ENCODE measurements around the gene ERMAP.

Gene ERMAP, protein sequence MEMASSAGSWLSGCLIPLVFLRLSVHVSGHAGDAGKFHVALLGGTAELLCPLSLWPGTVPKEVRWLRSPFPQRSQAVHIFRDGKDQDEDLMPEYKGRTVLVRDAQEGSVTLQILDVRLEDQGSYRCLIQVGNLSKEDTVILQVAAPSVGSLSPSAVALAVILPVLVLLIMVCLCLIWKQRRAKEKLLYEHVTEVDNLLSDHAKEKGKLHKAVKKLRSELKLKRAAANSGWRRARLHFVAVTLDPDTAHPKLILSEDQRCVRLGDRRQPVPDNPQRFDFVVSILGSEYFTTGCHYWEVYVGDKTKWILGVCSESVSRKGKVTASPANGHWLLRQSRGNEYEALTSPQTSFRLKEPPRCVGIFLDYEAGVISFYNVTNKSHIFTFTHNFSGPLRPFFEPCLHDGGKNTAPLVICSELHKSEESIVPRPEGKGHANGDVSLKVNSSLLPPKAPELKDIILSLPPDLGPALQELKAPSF

DNA sequence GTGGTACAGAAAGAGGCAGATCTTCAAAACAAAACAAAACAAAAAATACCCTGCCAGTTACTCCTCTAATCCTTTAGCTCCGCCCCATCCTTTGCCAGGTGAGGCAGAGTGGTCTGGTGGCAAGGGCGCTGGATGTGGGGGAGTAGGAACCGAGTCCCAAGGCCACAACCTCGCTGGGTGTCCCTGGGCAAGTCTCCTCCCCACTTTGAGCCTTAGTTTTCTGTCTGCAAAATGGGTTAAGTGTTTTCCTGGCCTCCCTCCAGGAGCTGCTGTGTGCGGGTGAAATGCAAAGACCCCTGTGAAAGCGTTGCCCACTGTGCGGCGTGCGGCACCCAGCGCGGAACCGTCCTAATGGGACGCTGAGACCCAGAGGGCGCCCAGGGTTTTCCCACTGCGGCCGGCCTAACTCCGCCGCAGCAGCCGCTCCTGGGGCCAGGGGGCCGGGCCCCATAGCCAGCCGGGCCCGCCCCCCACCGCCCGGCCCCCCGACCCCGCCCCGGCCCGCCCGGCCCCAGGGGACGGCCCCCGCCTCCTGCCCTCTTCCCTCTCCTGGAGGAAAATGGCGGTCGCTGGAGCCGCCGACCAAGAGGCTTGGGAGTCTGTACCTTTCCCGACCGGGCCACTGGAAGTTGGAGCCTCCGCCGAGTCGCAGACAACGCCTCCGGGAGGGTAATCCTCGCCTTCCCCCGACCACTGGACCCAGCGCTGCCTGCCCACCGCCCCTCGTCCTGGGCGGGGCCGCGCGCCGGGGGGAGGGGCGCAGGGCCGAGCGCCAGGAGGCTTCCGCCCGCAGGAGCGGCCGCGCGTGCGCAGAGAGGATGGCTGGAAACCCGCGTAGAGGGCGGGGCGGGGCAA, at the start of gene ERMAP, which contains the start of gene SVBP:
Gene ERMAP, plus strand, starts transcription at position 538 of the 855 bp plus-strand sequence. CDS start 13,327 bp downstream, outside the sequence.
Gene SVBP, minus strand, starts transcription at position 813 of the 855 bp plus-strand sequence. CDS start 853 bp downstream, outside the sequence.
- peak; percentile 93 for DNase-seq (ENCODE audit: low read depth)

DNA sequence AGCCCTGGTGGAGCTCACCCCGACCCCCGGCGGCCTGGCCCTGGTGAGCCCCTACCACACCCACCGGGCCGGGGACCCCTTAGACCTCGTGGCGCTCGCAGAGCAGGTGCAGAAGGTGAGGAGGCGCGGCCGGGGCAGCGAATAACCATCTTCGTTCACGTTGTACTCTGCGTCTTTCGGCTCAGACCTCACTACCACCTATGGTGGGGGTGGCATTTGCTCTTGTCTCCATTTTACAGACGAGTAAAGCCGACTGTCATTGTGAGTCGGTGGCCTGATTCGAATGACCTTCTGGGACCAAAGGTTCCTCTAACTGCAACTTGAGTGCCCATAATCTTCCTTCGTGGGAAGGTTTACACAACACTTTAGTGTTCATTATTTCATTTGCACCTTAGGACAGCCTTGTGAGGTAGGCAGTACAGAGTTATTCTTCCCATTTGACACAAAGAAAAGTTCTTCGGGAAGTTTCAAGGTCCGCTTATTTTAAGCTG, 49.4 kb upstream of the ERMAP start:
- DNase-seq (ENCODE audit: low read depth), result no peak

DNA sequence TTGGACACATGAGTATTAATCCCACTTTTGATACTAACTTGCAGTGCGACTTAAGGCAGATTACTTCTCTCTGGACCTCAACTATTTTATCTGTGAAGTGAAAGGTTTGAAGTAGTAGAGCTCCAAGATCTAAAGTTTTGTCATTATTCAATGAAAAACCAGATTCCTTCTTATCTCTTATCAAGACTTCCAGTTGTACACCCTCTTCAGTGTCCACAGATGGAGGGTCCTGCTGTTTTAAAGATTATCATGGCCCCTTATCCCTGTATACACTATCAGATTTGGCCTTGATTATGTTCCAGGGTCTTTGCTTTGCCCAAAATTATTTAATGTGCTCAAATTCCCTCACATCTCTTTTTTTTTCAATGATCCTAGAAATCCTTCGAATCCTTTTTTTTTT, 48.8 kb upstream of the ERMAP start:
- DNase-seq (ENCODE audit: low read depth), result no peak

DNA sequence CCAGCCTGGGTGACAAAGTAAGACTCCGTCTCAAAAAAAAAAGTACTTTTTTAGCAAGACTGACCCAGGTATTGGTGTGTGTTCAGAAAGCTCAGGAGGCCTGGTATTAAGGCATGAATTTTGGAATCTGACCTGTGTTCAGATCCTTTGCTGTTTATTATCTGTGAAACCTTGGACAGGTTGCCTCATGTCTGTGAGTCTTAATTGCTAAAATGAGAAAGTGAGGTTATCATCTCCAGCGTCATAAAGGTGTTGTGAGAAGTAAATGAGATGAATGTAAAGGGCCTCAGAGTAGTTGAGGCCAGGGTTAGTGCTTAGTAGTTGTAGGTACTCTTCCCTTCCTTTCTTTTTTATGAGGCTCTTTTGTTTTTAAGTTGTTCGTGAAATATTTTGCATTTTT, 47.1 kb upstream of the ERMAP start:
- DNase-seq (ENCODE audit: low read depth), result no peak

DNA sequence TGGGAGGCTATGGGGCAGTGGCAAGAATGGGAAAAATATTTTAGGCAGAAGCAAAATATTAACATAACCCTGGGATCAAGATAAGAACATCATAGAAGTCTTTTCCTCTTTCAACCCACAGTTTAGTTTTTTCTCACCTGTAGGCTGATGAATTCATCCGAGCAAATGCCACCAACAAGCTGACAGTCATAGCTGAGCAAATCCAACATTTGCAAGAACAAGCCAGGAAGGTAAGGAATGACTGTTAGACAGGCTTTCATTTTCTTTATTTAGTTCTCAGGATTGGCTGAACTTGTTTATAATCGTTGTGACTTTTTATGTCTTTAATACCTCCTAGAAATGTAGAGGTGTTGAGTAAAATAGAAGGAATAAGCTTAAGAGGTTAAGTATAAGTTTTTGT, 43.5 kb upstream of the ERMAP start:
- DNase-seq (ENCODE audit: low read depth), result no peak

DNA sequence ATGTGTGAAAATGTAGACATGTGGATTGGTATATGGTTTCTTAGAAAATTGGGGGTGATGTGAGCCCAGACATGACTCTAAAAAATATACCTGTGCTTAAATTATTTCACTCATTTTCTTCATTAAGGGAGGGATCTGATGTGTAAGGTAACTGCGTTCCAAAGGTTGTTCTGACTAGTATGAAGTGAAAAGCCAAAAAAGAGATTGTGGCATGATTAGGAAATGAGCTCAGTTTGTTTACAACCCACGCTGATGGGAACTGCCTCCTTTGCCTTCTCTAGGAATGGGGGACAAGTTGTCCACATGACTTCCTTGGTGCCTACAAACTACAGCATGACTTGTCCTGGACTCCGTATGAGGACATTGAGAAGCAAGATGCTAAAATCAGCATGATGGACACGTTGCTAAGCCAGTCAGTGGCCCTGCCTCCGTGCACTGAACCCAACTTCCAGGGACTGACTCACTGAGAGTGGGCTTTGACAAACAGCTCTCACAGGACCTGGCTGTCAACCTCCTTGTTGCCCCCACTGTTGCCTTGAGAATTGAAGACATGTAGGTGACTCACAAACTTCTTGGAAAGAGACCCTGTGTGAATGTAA, 41.9 kb upstream of the ERMAP start:
- no peak for DNase-seq (ENCODE audit: low read depth)

DNA sequence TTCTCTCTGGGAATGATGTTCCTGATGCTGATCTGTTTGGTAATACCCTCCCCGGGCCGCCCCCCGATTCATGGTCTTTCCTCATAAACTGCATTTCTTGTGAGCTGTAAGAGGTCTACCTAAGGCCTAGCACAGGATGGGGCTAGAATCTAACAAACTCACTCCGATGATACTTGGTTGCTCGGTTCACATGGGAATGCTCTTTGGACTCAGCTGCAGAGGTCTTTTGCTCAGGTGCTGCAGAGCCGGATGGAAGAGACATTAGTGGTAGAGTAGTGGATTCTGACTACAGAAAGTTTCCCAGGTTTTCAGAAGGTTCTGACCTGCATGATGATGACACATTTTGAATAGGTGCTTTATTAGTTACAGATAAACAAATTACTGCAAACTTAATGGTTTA, 40.4 kb upstream of the ERMAP start:
- no peak for DNase-seq (ENCODE audit: low read depth)

DNA sequence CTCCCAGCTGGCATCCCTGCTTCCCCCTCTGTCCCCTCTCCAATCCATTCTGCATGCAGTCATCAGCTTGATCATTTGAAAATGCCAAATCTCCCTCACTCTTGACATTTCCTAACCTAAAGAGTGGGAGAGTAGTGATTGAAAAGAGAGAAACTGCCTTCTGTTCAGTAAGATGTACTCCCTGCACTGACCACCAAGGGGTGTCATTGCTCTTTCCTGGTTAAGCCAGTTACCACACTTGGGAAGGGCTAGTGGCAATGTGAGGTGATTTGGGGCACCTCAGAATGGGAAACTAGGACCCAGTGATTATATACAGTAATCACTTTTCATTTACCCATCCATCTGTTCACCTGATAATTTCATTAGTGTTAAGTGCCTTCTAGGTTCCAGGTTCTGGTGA, 39.1 kb upstream of the ERMAP start:
- DNase-seq (ENCODE audit: low read depth), result no peak

DNA sequence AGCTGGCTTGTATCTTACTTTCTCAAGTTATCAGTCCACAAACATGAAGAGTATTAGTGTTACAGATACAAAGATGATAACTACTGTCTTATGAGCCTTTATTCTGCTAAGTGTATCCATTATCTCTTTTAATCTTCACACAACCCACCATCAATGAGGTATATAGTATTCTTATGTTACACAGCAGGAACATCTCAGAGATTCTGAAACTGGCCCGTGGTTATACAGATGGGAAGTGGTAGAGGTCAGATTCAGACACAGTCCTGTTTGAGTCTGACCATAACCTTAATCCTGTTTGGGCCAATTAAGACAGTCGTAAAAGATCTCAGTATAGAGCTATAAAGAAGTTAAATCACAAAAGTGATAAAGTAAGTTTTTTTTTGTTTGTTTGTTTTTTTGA, 37.2 kb upstream of the ERMAP start:
- no peak for DNase-seq (ENCODE audit: low read depth)

DNA sequence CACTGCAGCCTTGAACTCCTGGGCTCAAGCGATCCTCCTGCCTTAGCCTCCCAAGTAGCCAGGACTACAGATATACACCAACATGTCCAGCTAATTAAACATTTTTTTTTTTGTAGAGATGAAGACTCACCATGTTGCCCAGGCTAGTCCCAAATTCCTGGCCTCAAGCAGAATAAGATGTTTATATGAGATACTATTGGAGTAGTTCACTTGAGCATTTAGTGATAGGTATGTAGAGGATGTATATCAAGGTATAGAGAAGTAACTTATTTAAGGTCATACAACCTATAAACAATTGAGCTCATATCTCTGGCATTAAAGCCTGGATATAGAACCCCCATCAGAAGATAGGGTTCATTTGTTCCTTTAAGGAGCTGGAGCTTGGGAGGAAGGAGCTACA, 36.7 kb upstream of the ERMAP start:
- no peak for DNase-seq (ENCODE audit: low read depth)

DNA sequence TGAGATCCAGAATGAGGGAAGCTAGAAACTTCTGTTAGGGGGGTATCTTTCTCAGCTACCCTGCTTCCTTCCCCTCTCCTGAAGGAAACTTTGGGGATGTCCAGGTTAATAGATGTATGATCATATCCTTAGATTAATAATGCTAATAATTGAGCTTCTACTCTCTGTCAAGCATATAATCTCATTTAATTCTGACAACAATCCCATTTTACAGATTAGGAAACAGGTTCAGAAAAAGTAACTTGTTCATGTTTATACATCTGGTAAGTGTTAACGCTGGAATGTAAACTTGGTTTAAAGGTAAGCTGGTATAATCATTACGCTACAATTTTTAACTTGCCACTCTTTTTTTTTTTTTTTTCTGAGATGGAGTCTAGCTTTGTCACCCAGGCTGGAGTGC, 33.8 kb upstream of the ERMAP start:
- no peak for DNase-seq (ENCODE audit: low read depth)

DNA sequence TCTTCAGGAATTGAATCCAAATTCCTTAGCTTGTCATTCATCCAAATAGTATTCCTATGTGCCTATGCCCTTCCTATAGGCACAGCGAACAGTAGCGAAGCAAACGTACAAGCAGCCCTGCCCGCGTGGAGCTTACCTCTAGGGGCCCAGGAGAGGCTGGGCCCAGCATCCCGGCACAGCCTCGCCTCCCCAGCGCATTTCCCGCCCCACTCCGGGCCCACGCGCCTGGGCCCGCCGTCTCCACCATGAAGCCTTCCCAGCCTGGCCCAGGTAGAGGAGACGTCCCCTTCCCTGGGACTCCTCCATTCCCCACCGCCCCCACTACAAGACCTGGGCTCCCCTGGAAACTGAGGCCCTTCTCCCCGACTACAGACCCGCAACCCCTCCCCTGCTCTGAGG, 32.4 kb upstream of the ERMAP start:
- DNase-seq (ENCODE audit: low read depth), result no peak

DNA sequence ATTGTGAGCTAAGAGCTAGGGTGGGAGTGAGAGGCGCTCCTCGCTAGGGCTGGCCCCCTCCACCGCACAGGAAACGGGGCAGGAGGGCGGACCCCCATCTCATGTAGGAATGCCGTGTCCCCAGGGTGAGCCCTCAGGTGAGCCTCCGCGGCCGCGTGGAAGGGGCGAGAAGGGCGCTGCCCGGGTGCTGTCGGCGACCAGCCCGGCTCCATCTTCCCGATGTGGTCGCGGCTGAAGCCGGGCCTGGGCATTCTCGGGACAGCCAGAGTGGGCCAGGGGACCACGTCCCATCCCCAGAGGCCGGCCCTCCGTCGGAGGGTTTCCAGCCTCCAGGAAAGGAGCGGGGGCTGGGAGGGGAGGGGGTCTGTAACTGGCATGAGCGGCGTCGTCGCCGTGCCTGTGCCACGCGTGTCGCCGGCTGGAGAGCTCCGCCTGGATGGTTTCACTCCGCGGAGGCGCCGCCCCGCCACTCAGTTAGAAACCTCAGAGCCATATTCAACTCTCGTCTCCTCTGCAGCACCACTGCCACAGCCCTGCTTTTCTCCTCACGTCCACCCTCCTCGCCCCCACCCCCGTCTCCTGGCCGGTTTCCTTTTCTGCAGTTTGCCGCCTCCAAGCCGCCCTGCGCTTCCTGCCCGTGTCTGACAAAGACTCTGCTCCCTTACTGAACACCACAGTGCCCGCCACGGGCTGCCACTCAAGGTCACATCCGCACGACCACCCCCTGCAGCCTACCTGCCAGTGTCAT, 31.8 kb upstream of the ERMAP start, which contains the start of gene TMEM269:
Gene TMEM269, plus strand, starts transcription at position 46 of the 748 bp plus-strand sequence. CDS start 4,903 bp downstream, outside the sequence.
- peak; percentile 15 for DNase-seq (ENCODE audit: low read depth)

DNA sequence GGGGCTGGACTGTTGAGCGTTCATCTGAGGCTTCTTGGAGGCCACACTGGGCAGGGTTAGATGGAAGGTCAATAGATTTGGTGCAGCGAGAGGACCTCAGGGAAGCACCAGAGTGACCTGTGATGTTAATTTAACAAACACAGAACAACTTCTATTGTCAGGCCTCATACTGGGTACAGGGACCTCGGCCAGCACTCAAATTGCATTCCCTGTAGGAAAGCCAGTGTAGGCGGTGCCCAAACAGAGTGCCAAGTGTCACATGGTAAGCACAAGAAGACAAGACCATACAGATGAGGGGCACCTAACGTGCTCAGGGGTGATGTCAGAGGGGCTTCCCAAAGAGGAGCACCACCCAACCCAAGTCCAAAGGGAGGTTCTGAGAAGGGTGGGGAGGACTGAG, 30.8 kb upstream of the ERMAP start:
- no peak for DNase-seq (ENCODE audit: low read depth)

DNA sequence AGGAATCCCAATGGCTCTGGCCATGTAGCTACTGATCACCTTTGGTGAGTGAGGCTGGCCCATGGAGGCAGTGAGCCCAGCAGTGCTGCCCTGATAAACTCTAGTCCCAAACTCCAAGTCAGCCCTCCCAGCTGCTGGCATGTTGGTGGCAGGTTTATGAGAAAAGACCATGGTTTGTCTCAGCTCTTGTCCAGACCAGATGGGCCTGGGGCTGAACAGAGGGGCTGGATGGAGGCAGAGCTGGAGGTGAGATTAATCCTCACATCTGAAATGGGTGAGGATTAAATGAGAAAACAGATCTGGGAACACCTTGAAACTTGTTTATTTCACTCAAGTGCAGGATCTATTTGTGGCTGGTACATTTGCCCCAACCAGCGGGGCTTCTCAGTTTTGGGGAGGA, 28.9 kb upstream of the ERMAP start:
- no peak for DNase-seq (ENCODE audit: low read depth)

DNA sequence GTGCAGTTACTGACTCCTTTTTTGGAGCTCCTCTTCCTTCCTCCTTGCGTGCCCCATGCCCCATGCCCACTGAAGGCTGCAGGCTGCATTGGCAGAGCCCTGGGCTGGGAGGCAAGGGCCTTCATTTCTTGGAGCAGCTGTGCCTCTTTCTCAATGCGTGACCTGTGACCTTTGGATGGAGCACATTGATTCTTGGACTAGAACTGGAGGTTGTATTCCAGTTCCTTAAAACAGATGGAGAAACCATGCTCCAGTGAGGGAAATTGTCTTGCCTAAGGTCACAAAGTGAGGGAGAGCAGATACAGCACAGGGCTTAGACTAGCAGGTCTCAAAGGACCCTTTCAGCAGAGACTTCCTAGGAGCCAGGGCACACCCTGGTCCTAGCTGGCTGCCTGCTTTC, 23.1 kb upstream of the ERMAP start:
- no peak for DNase-seq (ENCODE audit: low read depth)

DNA sequence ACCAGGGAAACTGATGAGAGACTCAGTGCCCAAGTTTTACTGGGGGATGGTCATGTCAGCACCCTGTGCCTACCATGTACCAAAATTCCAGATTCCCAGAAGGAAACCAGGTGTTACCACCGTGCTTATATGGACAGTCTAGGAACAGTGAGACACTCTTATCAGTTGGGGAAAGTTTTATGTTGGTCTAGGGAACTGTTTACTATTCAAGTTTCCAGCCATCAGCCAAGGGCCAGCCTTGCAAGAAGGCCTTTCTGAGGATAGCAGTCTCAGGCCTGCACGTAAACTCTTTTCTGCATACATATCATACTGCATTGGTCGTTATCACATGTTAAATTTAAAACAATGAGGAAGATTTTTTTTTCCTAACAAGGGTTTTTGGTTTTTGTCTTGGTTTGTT, 19.5 kb upstream of the ERMAP start:
- DNase-seq (ENCODE audit: low read depth), result no peak

DNA sequence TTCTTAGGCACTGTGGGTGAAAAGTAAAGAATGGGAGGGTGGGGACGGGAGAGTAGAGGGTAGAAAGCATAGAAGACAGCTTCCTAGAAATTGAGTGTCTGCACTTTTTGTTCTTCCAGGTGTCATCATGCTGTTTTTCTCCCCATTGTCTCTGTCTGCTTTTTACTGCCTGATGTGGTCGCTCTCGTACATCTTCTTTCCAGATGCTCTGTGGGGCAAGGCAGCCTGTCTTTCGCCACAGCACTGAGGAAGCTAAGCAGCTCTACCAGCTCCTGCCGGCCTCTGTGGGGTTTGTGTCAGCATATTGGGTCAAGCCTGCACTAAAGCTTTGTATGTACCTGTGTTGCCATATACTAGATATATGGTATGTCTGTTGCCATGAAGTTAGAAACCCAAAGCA, 18.9 kb upstream of the ERMAP start:
- DNase-seq (ENCODE audit: low read depth), result no peak

DNA sequence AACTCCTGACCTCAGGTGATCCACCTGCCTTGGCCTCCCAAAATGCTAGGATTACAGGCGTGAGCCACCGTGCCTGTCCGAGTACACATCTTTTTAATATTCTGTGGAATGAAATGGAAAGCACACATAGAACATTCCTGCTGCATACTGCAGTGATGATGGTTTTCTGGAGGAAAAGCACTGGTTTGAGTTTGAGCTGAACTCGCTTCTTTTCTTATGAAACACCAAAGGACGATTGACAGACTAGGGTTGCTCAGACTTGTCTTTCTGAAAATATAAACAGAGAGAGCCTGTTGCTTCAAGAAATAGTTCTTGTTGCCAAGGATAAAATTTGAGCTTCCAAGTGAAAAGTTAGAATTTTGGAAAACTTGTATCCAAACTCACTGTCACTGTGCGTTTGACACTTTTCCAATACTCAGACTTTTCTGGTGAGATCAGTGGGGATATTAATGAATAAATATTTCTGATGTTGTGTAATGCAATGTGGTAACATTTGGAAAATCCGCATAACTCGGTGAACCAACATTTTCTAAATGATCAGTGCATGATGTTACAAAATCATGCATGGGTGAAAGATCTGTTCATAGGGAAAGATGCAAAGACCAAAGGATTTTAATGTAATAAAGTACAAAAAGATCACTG, 15.0 kb upstream of the ERMAP start:
- no peak for DNase-seq (ENCODE audit: low read depth)

DNA sequence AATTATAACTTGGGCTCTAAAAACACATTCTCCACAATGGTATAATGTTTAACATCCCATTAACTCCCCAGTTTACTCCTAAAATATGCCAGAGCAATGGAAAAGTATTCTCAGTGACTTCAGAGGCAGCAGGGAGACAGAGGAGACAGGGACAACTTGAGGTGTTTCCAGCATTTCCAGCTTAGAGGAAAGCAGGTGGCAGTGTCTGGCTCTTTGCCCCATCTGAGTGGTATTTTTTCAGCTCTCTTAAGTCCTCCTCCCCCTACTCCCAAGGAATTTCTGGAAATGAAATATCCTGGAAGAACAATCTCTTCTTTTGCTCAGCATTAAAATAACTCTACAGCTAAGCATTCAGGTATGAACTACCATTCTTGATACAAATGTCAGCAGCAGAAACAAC, 10.8 kb upstream of the ERMAP start:
- no peak for DNase-seq (ENCODE audit: low read depth)

DNA sequence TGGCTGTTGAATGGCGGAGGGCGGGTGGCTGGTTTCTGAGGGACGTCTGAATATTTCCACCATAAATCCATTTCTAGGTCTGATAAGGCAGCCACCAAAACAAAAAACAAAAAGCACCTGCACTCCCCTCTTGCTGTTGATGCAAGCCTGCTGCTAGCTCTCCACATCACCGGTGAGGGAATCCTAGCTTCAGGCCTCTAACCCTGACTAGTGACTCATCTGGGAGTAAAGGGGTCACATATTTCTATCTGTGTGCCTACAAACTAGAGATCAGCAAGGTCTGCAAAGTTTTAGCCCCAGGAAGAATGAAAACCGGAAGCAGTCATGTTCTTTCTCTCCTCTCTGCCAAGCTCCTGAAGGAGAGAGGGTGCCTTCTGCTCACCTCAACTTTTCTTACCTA, 10.3 kb upstream of the ERMAP start:
- DNase-seq (ENCODE audit: low read depth), result no peak
